ENCODE data around the gene RFX4.
"Not testable (repeated sequence)": the region's sequence is repeated elsewhere in the genome, so short reads cannot be mapped to it uniquely, and the experiment has no call there.

The RFX4 gene

DNA sequence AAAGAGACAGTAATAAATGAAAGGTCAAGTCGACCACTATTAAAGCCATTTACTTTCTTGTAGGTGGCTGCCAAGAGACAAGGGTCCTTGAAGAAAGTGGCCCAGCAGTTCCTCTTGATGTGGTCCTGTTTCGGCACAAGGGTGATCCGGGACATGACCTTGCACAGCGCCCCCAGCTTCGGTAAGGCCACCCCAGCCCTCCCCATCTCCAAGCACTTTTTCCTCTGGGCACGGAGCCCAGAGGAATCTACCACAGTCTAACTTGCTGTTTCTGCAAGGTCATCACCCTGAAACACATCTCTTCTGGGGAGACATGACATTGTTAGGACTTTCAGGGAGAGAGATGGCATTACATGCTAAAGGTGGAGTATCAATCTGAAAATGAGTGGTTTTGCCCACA lies 137.9 kb downstream of the RFX4 start:
- TF ChIP-seq ZFX (IDR thresholded peaks at IDR 0.05) = no peak
- H3K27ac ChIP-seq = no peak overlapping the region

DNA sequence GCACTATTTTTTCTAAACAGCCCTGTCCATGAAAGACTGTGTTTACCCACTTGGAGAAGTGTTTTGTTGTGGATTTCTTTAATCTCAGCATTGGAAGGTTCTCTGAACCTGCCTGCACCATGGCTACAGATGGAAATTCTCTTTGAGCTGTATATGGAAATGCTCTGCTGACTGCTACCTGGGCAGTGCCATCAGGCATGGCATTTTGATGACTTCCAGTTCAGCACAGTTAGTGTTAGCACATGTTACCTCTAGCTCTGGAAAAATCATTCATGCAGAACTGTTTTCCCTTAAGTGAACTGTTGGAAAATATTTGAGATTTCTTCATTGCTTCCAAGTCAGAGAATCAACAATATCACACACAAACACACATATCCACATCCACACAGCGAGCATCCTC lies 139.1 kb downstream of the RFX4 start:
- TF ChIP-seq, protein P1, sequence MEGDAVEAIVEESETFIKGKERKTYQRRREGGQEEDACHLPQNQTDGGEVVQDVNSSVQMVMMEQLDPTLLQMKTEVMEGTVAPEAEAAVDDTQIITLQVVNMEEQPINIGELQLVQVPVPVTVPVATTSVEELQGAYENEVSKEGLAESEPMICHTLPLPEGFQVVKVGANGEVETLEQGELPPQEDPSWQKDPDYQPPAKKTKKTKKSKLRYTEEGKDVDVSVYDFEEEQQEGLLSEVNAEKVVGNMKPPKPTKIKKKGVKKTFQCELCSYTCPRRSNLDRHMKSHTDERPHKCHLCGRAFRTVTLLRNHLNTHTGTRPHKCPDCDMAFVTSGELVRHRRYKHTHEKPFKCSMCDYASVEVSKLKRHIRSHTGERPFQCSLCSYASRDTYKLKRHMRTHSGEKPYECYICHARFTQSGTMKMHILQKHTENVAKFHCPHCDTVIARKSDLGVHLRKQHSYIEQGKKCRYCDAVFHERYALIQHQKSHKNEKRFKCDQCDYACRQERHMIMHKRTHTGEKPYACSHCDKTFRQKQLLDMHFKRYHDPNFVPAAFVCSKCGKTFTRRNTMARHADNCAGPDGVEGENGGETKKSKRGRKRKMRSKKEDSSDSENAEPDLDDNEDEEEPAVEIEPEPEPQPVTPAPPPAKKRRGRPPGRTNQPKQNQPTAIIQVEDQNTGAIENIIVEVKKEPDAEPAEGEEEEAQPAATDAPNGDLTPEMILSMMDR (conservative IDR thresholded peaks at IDR 0.05) = no peak
- TF ChIP-seq ZFX (IDR thresholded peaks at IDR 0.05) = no peak
- no peak overlapping the region for H3K27ac ChIP-seq

DNA sequence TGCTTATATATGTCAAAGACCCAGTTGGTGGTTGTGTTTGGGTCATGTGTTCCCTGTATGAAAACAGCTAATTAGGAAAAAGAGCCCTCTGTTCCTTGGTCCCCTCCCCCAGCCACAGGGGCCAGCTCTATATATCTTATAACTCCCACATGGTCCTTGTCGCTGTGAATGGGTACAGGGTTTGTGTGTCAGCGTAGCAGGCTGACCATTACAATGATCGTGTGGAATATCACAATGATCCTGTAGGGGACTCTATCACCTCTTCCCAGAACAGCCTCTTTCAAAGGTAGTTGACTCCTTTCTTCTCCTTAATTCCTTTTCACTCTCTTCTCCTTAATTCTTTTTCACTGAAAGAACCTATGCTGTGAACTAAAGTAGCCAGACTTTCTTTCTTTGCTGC lies 140.0 kb downstream of the RFX4 start:
- TF ChIP-seq ZFX (IDR thresholded peaks at IDR 0.05) = no peak
- TF ChIP-seq, protein P1 (conservative IDR thresholded peaks at IDR 0.05) = 0 out of 2 replicates have a peak, but pooled peaks have one; percentile 9
- H3K27ac ChIP-seq = no peak overlapping the region

DNA sequence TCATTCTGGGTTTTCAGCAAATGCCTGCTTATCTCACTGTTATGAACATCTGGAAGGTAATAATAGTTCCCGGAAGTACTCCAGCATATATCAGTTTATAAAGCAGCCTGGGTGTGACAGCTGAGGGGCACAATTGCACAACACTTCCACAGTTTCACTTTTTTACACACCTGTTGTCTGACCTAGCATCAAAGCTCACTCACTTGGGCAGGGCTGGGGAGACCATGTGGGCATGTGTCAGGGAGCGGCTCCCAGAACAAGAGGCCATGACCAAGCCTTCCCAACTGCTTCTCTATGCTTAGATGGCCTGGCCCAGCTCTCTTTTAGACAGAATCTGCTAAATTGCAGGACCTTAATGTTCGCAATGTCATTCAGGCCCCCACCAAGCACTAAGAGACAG lies 140.6 kb downstream of the RFX4 start:
- no peak overlapping the region for H3K27ac ChIP-seq
- no peak for TF ChIP-seq ZFX (IDR thresholded peaks at IDR 0.05)
- TF ChIP-seq, protein P1 (conservative IDR thresholded peaks at IDR 0.05) = no peak

DNA sequence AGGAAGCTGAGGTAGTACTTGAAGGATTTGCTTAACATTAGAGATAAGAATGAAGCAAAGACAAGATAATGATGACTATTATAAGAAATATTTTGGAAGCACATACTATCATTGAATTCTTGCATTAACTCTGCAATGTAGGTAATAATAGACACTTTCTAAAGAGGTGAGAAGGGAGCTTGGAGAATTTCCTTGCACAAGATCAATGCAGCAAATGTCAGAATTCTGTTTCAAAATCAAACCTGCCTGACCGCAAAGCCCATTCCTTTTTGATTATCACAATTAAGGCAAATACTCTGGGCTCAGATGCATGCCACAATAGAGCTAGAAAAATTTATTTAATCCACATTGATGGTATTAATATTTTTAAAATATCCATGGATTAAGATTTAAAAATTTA lies 141.3 kb downstream of the RFX4 start:
- TF ChIP-seq ZFX (IDR thresholded peaks at IDR 0.05) = no peak
- TF ChIP-seq, protein P1 (conservative IDR thresholded peaks at IDR 0.05) = no peak
- H3K27ac ChIP-seq = no peak overlapping the region

DNA sequence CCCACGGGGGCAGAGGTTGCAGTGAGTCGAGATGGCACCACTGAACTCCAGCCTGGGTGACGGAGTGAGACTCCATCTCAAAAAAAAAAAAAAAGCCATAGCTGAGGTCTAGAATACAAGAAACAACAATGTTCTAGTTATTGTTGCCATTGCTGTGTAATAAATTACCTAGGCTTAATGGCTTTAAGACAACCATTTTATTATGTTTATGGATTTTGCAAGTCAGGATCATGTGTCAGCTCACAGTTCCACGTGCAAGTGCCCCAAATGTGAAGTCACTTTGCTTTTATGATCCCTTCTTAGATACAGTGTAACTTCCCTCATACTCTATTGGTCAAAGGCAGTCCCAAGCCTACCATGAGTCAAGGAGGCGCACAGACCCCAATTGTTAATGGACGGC lies 142.1 kb downstream of the RFX4 start:
- no peak for TF ChIP-seq ZFX (IDR thresholded peaks at IDR 0.05)
- TF ChIP-seq, protein P1 (conservative IDR thresholded peaks at IDR 0.05) = no peak

DNA sequence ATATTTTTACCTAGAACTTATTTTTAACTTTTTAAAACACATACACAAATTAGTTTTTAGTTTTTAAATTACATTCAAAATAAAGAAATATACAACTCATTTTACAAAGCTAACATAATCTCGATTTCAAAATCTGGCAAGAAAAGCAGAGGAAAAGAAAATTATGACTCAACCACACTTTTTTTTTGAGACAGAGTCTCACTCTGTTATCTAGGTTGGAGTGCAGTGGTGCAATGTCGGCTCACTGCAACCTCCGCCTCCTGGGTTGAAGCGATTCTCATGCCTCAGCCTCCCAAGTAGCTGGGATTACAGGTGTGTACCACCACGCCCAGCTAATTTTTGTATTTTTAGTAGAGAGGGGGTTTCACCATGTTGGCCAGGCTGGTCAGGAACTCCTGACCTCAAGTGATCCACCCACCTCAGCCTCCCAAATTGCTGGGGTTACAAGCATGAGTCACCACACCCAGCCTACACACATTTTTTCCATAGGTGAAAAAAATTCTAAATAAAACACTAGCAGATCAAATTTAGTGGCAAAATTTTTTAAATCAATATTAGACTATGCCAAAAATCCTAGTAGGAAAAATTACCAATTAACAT lies 143.9 kb downstream of the RFX4 start:
- H3K27ac ChIP-seq = not testable (repeated sequence)

More for the DNA sequence above, 142.1 kb downstream of the RFX4 start:
- H3K27ac ChIP-seq = no peak overlapping the region

DNA sequence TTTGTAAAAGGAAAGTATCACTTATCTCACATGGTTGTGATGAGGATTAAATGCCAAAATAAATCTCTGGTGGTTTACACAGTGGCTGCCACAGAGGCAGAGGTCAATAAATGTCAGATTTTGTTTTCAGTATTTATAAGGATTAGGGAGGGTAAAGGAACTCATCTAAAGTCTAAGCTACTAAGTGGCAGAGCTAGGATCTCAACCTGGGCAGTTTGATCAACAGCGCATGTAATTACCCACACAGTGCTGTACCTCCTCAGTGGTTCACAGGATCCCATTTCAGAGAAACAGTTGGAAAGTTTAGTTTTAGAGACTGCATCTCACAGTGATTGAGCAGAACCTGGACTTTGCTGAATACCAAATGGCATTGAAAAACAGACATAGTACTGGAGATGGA lies 146.8 kb downstream of the RFX4 start:
- H3K27ac ChIP-seq = no peak overlapping the region
- no peak for TF ChIP-seq ZFX (IDR thresholded peaks at IDR 0.05)
- TF ChIP-seq, protein P1 (conservative IDR thresholded peaks at IDR 0.05) = no peak

Data from C4-2B (cell line).